ENCODE measurements around the gene TBC1D7. TPM values are rescaled to one million over a fixed set of nuclear protein-coding genes. Genes with fewer than 3 reads are reported as not detected.
A peak's percentile ranks its signal among the peaks of the same experiment; 100 is the strongest.

The TBC1D7 gene
- total and polyA plus RNA-seq, 10 of the 15 experiments (the other 5 are each of a cell fraction or from before 2014, with no cell fraction given), result 20.1 to 65.9 (median 31.3) TPM

DNA sequence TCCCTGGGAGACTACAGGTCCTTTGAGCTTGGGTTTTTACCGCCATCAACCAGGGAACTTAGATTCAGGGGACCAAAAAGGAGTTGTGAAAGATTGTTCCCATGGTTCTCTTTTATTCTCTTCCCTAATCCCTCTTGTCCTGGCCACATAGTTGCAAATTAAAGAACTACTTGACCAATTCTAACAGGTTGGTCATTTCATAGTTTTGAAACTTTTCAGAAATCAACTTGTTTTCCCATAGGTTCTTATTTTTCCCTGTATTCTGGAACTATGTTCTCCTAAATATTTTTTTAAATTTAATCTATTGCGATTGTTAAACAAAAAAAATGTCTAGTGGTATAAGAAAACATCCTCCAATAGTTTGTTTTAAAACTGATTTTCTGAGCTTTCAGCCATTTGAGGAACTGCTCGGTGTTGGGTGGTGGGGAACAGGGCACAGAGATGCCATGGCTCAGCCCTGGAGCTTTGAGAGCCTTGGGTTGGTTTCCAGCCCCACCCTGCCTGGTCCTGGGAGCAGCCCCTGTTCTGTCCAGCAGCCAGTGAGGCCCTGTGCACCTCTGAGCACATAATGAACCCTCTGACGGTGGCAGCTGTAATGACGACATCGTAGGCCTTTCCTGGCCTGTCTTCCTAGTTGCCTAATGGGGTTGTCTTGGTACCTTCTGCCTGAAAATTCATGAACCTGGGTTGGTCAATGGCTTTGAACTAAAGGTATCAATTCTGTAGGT lies 53.5 kb downstream of the TBC1D7 start:
- POLR2A ChIA-PET, result interaction anchor here (0.5 to 5.4 kb wide), 14 partner anchors 11 to 1021 kb away, joined by 3 to 37 read pairs (median 8); partner anchors contain the start of genes NOL7 and TBC1D7
- SMC1A ChIA-PET (ENCODE audit: uncharacterized antibody, unreplicated experiment), result interaction anchor here (0.6 to 8.5 kb wide), 24 partner anchors 8 to 400 kb away, joined by 3 to 114 read pairs (median 4); partner anchors contain the start of gene TBC1D7
- Histone ChIP-seq H3K4me3 (peak overlapping the region; percentile 82), H3K79me2 (ENCODE audit: control insufficient read depth, insufficient read depth, low read length) (peaks cover 60% of the 10 kb centered on the region), H3K36me3 (ENCODE audit: control insufficient read depth in 2 of 2, insufficient read depth in 2 of 2, low read length in 1 of 2) (peaks cover 4 to 12% of the 10 kb centered on the region in 2 experiments; a peak in 3 of 4 replicates), H3K4me1 (ENCODE audit: control insufficient read depth, insufficient read depth, low read length) (peaks cover 30% of the 10 kb centered on the region), H3K4me2 (ENCODE audit: control insufficient read depth, insufficient read depth) (peak overlapping the region; percentile 74), H2AFZ (ENCODE audit: control insufficient read depth, low read depth, low read length) (no peak overlapping the region; the same call in 1 of the 2 replicates), H3K9me3 (replicated peaks; ENCODE audit: control insufficient read depth, insufficient read depth, low read length) (no peaks in the 10 kb centered on the region), H4K20me1 (ENCODE audit: control insufficient read depth, insufficient read depth) (no peaks in the 10 kb centered on the region; the same call in 1 of the 2 replicates), H3K27ac (ENCODE audit: control insufficient read depth, insufficient read depth) (peak overlapping the region; percentile 90), H3K27me3 (replicated peaks in 1 of 2; ENCODE audit: control insufficient read depth in 2 of 2, insufficient read depth in 2 of 2, low read length in 1 of 2) (no peaks in the 10 kb centered on the region; a peak in 1 of 4 replicates), H3K9ac (ENCODE audit: control insufficient read depth, insufficient read depth, low read length) (peak overlapping the region; percentile 84)
- ATAC-seq, result peak; percentile 23
- no TSS peak for BruUV-seq (replicated peaks)
- CTCF ChIA-PET, result interaction anchor here (0.6 to 7.0 kb wide), 21 partner anchors 10 to 300 kb away, joined by 3 to 108 read pairs (median 5); partner anchors contain the start of gene TBC1D7
- TF ChIP-seq WRNIP1 (IDR thresholded peaks at IDR 0.05; ENCODE audit: borderline replicate concordance, low read depth, low read length) (no peak), ATF7 (IDR thresholded peaks at IDR 0.05; ENCODE audit: low read depth) (peak; percentile 73), BACH1 (IDR thresholded peaks at IDR 0.05; ENCODE audit: borderline replicate concordance) (0 out of 2 replicates have a peak, but pooled peaks have one; percentile 40), SPI1 (IDR thresholded peaks at IDR 0.05; ENCODE audit: borderline replicate concordance, insufficient read depth, low read depth, low read length) (peak; percentile 63; the same call in 1 of the 2 replicates), GATAD2B (conservative IDR thresholded peaks at IDR 0.05; ENCODE audit: low read depth) (0 out of 2 replicates have a peak, but pooled peaks have one; percentile 47), CHD1 (IDR thresholded peaks at IDR 0.05; ENCODE audit: low read depth, low read length) (0 out of 2 replicates have a peak, but pooled peaks have one; percentile 23), MEF2A (IDR thresholded peaks at IDR 0.05; ENCODE audit: insufficient read depth, low read depth, low read length) (no peak), MTA3 (IDR thresholded peaks at IDR 0.05; ENCODE audit: borderline replicate concordance, low read length) (peak; percentile 2; the same call in 1 of the 2 replicates), CREB1 (IDR thresholded peaks at IDR 0.05; ENCODE audit: low read depth) (peak; percentile 63; the same call in 1 of the 2 replicates)
- RAD21 ChIA-PET (ENCODE audit: unreplicated experiment), result interaction anchor here (0.8 to 9.8 kb wide), 21 partner anchors 11 to 301 kb away, joined by 3 to 116 read pairs (median 6); partner anchors contain the start of genes SIRT5 and TBC1D7
- DNase-seq (ENCODE audit: low read depth, low spot score), result no peak
- intact Hi-C loops (cut with micrococcal nuclease; ENCODE audit: unreplicated experiment), result loop anchor here (1.0 kb wide), 2 partner anchors 28 to 46 kb away; no protein-coding TSS in a partner anchor
- in situ Hi-C loops (cut with MboI), result no loop called here
- 69% methylated on average over 6 of the region's 6 CpGs for WGBS (ENCODE audit: insufficient coverage, insufficient replicate concordance, low lambda C conversion rate, missing lambda C conversion rate)
- FAIRE-seq, result no peak

All from GM12878 (cell line).